Neural progenitor cell (in vitro differentiated cells): ENCODE measurements around the gene NSUN6. TPM values are rescaled to one million over a fixed set of nuclear protein-coding genes. Genes with fewer than 3 reads are reported as not detected.
A peak's percentile ranks its signal among the peaks of the same experiment; 100 is the strongest.

Experiments used
- DNase-seq: peaks from one replicate; pipeline ENCODE4 v3.0.0-alpha.2; 2016; ENCODE audit warnings: low spot score
- H2AFZ ChIP-seq: fragments of 200-600 bp; sonication (generic); replicated peaks from 2 replicates; pipeline ENCODE4 v1.6.1; 2016; ENCODE audit warnings: antibody characterized with exemption
- H3F3A ChIP-seq: fragments of 200-600 bp; sonication (generic); 2 replicates; pipeline ENCODE4 v1.6.1; 2016; ENCODE audit warnings: antibody characterized with exemption, low read depth
- H3K27ac ChIP-seq: fragments of 200-600 bp; sonication (generic); 2 replicates; pipeline ENCODE4 v1.5.1; 2016; ENCODE audit warnings: mild to moderate bottlenecking
- H3K27me3 ChIP-seq: fragments of 200-600 bp; sonication (generic); 2 replicates; pipeline ENCODE4 v1.6.1; 2016; ENCODE audit warnings: mild to moderate bottlenecking, moderate library complexity
- H3K36me3 ChIP-seq: fragments of 200-600 bp; sonication (generic); 2 replicates; pipeline ENCODE4 v1.5.1; 2016
- H3K4me1 ChIP-seq: fragments of 200-600 bp; sonication (generic); 2 replicates; pipeline ENCODE4 v1.6.1; 2016; ENCODE audit warnings: mixed run types
- H3K4me2 ChIP-seq: fragments of 200-600 bp; sonication (generic); 2 replicates; pipeline ENCODE4 v1.6.1; 2016
- H3K4me3 ChIP-seq: fragments of 200-600 bp; sonication (generic); 2 replicates; pipeline ENCODE4 v1.5.1; 2016
- H3K79me2 ChIP-seq: fragments of 200-600 bp; sonication (generic); 2 replicates; pipeline ENCODE4 v1.6.1; 2016; ENCODE audit warnings: low read depth
- H3K9ac ChIP-seq: fragments of 200-600 bp; sonication (generic); 2 replicates; pipeline ENCODE4 v1.6.1; 2016
- H3K9me3 ChIP-seq: fragments of 200-600 bp; sonication (generic); 2 replicates; pipeline ENCODE4 v1.5.1; 2016; ENCODE audit warnings: low read depth
- H4K20me1 ChIP-seq: fragments of 200-600 bp; sonication (generic); 2 replicates; pipeline ENCODE4 v1.6.1; 2016; ENCODE audit warnings: low read depth
- H3K27ac Mint-ChIP-seq: 3 replicates; pipeline ENCODE4 v1.8.0; 2021; ENCODE audit warnings: mixed read lengths
- H3K27me3 Mint-ChIP-seq: 2 replicates; pipeline ENCODE4 v1.8.0; 2022; ENCODE audit warnings: low read depth, mild to moderate bottlenecking, inconsistent platforms, moderate library complexity, mixed read lengths; ENCODE audit not compliant: insufficient read depth
- H3K36me3 Mint-ChIP-seq: 3 replicates; pipeline ENCODE4 v1.8.0; 2021; ENCODE audit warnings: mixed read lengths
- H3K4me1 Mint-ChIP-seq: 3 replicates; pipeline ENCODE4 v1.8.0; 2021; ENCODE audit warnings: mixed read lengths
- H3K4me3 Mint-ChIP-seq: 3 replicates; pipeline ENCODE4 v1.8.0; 2021; ENCODE audit warnings: mild to moderate bottlenecking, moderate library complexity, mixed read lengths
- H3K9me3 Mint-ChIP-seq: 3 replicates; pipeline ENCODE4 v1.8.0; 2020; ENCODE audit warnings: mixed read lengths
- EZH2 ChIP-seq: fragments of 200-600 bp; sonication (generic); IDR thresholded peaks from 2 replicates; pipeline ENCODE4 v1.6.1; 2017; ENCODE audit warnings: antibody characterized with exemption, mild to moderate bottlenecking, moderate library complexity
- EZH2phosphoT487 ChIP-seq: fragments of 200-600 bp; sonication (generic); IDR thresholded peaks from 2 replicates; pipeline ENCODE4 v1.6.1; 2017; ENCODE audit warnings: antibody characterized with exemption
- total RNA-seq: library from RNA; depleted of rRNA; stranded (reverse); fragments of >200 nt; gene quantifications from 2 replicates; pipeline ENCODE4 v1.2.3, GENCODE V29; 2015; ENCODE audit warnings: low replicate concordance
- TF ChIP-seq, protein P1 (sequence below): fragments of 200-600 bp; sonication (generic); IDR thresholded peaks from 2 replicates; pipeline ENCODE4 v1.5.1; 2017; ENCODE audit warnings: antibody characterized with exemption, mild to moderate bottlenecking

The NSUN6 gene
- total RNA-seq, 1 donor from 2014 or later, result 21.9 TPM

DNA sequence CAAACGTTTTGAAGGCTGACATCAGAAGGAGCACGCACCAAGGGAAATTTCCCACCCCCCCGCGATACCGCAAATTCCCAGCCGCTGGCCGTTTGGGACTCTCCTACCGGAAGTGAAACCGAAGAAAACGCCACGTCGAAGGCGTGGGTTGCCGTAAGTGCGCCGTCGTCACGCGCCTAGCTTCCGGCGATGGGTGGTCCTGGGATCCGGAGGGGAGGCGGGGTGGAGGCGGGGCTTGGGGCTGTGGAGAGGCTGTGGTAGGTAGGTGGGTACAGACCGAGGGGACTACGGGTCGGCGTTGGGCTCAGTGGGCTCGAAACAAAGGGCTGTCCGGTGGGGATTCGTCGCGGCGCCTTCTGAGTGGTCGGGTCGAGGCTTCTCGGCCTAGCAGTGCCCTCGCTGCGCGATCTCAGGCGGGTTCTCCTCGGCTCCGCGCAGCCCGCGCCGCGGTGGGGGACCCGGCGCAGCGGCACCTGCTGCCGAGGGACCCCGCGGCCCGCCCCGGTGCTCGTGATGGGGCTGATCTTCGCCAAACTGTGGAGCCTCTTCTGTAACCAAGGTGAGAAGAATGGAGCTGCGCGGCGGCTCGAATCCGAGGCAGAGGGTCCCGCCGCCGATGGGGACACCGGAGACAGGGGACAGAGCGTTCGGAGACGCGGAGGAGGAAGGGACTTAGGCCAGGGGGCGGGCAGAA is 7.9 kb upstream of the NSUN6 start, which contains the start of gene ARL5B:
Gene ARL5B (plus strand): TSS at position 307 of the 694 bp plus-strand sequence. CDS start 207 bp downstream, at position 514.
- Histone ChIP-seq H3K36me3 (no peaks in the 10 kb centered on the region), H3F3A (peaks cover 5% of the 10 kb centered on the region), H3K79me2 (peaks cover 63% of the 10 kb centered on the region), H3K27ac (peak within 1 kb of the TSS; percentile 90), H3K27me3 (no peaks in the 10 kb centered on the region), H3K9me3 (no peaks in the 10 kb centered on the region), H3K4me3 (peak within 1 kb of the TSS; percentile 93), H3K9ac (peak within 1 kb of the TSS; percentile 94), H4K20me1 (peaks cover 37% of the 10 kb centered on the region), H2AFZ (peak within 1 kb of the TSS; percentile 71), H3K4me1 (peaks cover 20% of the 10 kb centered on the region), H3K4me2 (peak within 1 kb of the TSS; percentile 87)
- peak within 1 kb of the TSS; percentile 98 for H3K4me3 Mint-ChIP-seq
- peak; percentile 23 for TF ChIP-seq EZH2
- TF ChIP-seq, protein P1, sequence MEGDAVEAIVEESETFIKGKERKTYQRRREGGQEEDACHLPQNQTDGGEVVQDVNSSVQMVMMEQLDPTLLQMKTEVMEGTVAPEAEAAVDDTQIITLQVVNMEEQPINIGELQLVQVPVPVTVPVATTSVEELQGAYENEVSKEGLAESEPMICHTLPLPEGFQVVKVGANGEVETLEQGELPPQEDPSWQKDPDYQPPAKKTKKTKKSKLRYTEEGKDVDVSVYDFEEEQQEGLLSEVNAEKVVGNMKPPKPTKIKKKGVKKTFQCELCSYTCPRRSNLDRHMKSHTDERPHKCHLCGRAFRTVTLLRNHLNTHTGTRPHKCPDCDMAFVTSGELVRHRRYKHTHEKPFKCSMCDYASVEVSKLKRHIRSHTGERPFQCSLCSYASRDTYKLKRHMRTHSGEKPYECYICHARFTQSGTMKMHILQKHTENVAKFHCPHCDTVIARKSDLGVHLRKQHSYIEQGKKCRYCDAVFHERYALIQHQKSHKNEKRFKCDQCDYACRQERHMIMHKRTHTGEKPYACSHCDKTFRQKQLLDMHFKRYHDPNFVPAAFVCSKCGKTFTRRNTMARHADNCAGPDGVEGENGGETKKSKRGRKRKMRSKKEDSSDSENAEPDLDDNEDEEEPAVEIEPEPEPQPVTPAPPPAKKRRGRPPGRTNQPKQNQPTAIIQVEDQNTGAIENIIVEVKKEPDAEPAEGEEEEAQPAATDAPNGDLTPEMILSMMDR, result no peak
- no peak for TF ChIP-seq EZH2phosphoT487
- DNase-seq, result peak; percentile 97
- H3K36me3 Mint-ChIP-seq, result peaks cover 21% of the 10 kb centered on the region
- H3K27ac Mint-ChIP-seq, result peak within 1 kb of the TSS; percentile 99
- H3K4me1 Mint-ChIP-seq, result peaks cover 14% of the 10 kb centered on the region
- no peaks in the 10 kb centered on the region for H3K27me3 Mint-ChIP-seq
- H3K9me3 Mint-ChIP-seq, result peaks cover 2% of the 10 kb centered on the region

DNA sequence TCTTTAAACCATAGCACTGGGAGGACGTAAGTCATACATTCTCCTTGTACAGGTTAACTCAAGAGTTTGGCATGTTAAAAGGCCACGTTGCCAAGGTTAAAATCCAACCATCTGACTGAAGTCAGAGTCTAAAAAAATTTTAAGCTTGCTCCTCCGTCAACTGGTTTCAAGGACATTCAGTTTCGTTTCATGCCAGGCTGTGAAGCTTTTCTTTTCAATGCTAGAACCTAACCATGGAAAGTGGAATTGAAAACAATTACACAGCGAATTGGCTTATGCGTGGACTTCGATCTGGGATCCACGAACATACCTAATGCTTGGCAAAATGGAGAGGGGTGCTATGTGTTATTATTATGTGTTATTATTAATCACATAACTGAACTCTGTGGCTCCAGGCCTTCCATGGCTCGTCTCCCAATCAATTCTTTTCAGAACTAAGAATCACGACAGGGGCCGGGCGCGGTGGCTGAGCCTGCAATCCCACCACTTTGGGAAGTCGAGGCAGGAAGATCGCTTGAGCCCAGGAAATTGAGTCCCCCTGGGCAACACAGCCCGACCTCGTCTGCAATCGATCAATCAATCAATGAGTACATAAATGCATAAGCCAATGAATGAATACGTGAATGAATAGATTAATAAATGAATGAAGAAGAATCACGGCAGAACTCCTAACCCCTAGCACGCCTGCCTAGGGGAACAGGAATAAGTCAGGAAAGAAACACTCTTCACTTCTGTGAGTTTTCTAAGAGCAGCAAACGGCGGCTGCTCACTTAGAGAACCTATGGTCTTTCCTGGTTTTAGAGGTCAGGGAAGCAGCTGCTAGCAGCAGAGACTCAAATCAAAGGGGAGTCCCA is 7.1 kb upstream of the NSUN6 start:
- peak overlapping the region; percentile 96 for H3K27ac Mint-ChIP-seq
- H3K4me2 ChIP-seq, result peak overlapping the region; percentile 87
- peaks cover 30% of the 10 kb centered on the region for H4K20me1 ChIP-seq
- H3K36me3 Mint-ChIP-seq, result peaks cover 17% of the 10 kb centered on the region
- H3K27me3 ChIP-seq, result no peaks in the 10 kb centered on the region
- peak overlapping the region; percentile 98 for H3K4me3 Mint-ChIP-seq
- H2AFZ ChIP-seq, result peak overlapping the region; percentile 71
- H3K9me3 Mint-ChIP-seq, result peaks cover 2% of the 10 kb centered on the region
- peaks cover 5% of the 10 kb centered on the region for H3F3A ChIP-seq
- peaks cover 55% of the 10 kb centered on the region for H3K79me2 ChIP-seq
- peaks cover 14% of the 10 kb centered on the region for H3K4me1 Mint-ChIP-seq
- no peaks in the 10 kb centered on the region for H3K27me3 Mint-ChIP-seq
- H3K27ac ChIP-seq, result peak overlapping the region; percentile 70
- H3K4me1 ChIP-seq, result peaks cover 20% of the 10 kb centered on the region
- H3K9me3 ChIP-seq, result no peaks in the 10 kb centered on the region
- peak overlapping the region; percentile 82 for H3K9ac ChIP-seq
- TF ChIP-seq, protein P1, result no peak
- TF ChIP-seq EZH2 (no peak), EZH2phosphoT487 (no peak)
- H3K4me3 ChIP-seq, result peak overlapping the region; percentile 93
- DNase-seq, result peak; percentile 3
- no peaks in the 10 kb centered on the region for H3K36me3 ChIP-seq

DNA sequence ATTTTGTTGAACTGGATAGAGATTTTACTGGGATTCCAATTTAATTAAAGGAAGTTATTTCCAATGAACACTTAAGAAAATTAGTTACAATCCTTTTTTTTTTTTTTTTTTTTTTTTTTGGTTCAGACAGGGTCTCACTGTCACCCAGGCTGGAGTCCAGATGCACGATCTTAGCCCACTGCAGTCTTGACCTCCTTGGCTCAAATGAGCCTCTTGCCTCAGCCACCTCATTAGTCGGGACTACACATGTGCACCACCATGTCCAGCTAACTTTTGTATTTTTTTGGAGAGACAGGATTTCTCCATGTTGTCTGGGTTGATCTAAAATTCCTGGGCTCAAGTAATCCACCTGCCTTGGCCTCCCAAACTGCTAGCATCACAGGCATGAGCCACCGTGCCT is 5.3 kb upstream of the NSUN6 start:
- H3K4me1 ChIP-seq, result peaks cover 19% of the 10 kb centered on the region
- H2AFZ ChIP-seq, result no peak overlapping the region
- no peak overlapping the region for H3K9ac ChIP-seq
- DNase-seq, result no peak
- no peaks in the 10 kb centered on the region for H3K27me3 ChIP-seq
- Mint-ChIP-seq H3K4me1 (peaks cover 17% of the 10 kb centered on the region), H3K4me3 (no peak overlapping the region), H3K27me3 (no peaks in the 10 kb centered on the region), H3K27ac (no peak overlapping the region), H3K36me3 (peaks cover 7% of the 10 kb centered on the region), H3K9me3 (peaks cover 2% of the 10 kb centered on the region)
- H4K20me1 ChIP-seq, result peaks cover 14% of the 10 kb centered on the region
- no peak overlapping the region for H3K27ac ChIP-seq
- no peaks in the 10 kb centered on the region for H3K36me3 ChIP-seq
- peaks cover 10% of the 10 kb centered on the region for H3F3A ChIP-seq
- no peak overlapping the region for H3K4me3 ChIP-seq
- no peak for TF ChIP-seq EZH2
- TF ChIP-seq, protein P1, result no peak
- no peak for TF ChIP-seq EZH2phosphoT487
- no peak overlapping the region for H3K4me2 ChIP-seq
- peaks cover 38% of the 10 kb centered on the region for H3K79me2 ChIP-seq
- no peaks in the 10 kb centered on the region for H3K9me3 ChIP-seq
